Measurements from ENCODE around the gene ASB13.
A peak's percentile ranks its signal among the peaks of the same experiment; 100 is the strongest.

The ASB13 gene

DNA sequence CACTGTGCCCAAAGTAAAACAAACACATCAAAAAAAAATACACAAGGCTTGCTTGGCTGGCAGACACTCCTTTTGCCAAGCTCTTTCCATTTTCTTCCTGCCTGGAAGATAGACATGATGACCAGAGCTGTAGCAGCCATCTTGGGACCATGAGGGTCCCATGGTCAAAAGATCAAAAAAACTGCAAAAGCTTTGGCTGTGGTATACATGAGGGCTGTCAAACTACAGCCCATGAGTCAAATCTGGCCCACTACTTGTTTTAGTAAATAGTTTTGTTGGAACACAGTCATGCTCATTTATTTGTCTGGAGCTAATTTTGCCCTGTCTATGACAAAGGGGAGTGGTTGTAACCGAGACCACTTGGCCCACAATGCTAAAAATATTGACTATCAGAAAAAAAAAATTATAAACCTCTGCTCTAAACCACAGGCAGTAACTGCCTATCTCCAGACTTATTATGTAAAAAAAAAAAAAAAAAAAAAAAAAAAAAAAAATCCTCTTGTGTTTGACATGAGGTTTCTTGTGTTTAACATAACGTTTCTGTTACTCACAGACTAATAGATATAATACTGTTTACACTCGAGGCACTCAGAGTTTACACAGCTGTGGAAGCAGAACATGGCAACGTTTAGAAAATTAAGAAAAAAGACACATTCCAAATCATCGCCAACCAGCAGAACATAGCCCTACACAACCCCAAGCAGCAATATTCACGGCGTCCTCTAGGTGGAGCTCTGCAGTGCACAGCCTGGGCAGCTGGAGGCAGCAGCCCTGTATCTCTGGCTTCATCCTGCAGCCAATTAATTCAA is 36.9 kb downstream of the ASB13 start:
- peak; percentile 82 for DNase-seq
- TF ChIP-seq, protein P1, sequence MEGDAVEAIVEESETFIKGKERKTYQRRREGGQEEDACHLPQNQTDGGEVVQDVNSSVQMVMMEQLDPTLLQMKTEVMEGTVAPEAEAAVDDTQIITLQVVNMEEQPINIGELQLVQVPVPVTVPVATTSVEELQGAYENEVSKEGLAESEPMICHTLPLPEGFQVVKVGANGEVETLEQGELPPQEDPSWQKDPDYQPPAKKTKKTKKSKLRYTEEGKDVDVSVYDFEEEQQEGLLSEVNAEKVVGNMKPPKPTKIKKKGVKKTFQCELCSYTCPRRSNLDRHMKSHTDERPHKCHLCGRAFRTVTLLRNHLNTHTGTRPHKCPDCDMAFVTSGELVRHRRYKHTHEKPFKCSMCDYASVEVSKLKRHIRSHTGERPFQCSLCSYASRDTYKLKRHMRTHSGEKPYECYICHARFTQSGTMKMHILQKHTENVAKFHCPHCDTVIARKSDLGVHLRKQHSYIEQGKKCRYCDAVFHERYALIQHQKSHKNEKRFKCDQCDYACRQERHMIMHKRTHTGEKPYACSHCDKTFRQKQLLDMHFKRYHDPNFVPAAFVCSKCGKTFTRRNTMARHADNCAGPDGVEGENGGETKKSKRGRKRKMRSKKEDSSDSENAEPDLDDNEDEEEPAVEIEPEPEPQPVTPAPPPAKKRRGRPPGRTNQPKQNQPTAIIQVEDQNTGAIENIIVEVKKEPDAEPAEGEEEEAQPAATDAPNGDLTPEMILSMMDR (IDR thresholded peaks at IDR 0.05; ENCODE audit: low read depth, low read length, missing control alignments), result peak; percentile 99
- Histone ChIP-seq H3K4me3 (ENCODE audit: low read depth, low read length) (no peak overlapping the region), H3K27me3 (replicated peaks) (no peaks in the 10 kb centered on the region), H3K36me3 (replicated peaks) (no peaks in the 10 kb centered on the region), H3K27ac (no peak overlapping the region)
- in situ Hi-C loops (cut with HindIII; ENCODE audit: low pct_ligation_motif_present, low sequenced_read_pairs), result no loop called here

DNA sequence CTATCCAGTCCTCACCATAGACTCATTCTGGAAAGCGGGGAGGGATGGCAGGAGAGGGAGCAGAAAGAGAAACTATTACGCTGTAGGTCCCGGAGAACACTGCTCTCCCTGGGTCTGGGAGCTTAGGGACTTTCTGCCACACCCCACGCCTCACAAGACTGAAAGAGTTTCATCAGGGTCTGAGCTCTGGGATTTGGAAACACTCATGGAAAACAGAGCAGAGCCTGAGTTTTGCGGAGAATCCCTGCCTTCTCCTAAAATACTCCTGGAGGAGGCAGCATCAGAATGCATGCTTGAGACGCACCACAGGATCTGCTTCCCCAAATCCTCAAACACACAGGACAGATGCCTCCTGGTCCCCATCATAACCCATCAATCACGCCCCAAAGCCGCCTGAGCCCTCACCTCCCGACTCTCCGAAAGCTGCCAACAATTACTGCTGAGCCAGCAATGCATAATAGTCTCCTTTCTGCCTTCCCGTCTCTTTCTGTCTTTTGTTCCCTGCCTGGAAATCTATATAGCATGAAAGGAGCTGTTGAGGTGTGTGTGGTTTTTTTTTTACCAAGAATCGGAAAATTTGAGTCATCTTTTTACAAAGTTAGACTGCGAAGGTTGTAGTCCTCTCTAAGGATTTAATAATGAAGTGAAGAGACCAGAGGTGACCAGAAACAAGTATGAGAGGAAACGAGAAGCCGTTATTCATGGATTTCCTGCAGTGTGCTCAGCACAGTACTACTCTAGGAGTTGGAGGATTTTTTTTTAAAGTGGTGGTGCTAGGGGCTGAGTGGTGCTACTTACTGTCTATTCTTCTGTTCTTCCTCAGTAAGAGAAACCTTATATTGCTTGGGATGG is 37.7 kb downstream of the ASB13 start:
- peak overlapping the region; percentile 34 for H3K4me3 ChIP-seq (ENCODE audit: low read depth, low read length)
- TF ChIP-seq, protein P1 (IDR thresholded peaks at IDR 0.05; ENCODE audit: low read depth, low read length, missing control alignments), result no peak
- H3K27ac ChIP-seq, result no peak overlapping the region
- H3K36me3 ChIP-seq (replicated peaks), result no peaks in the 10 kb centered on the region
- no peak for DNase-seq
- in situ Hi-C loops (cut with HindIII; ENCODE audit: low pct_ligation_motif_present, low sequenced_read_pairs), result no loop called here
- no peaks in the 10 kb centered on the region for H3K27me3 ChIP-seq (replicated peaks)

DNA sequence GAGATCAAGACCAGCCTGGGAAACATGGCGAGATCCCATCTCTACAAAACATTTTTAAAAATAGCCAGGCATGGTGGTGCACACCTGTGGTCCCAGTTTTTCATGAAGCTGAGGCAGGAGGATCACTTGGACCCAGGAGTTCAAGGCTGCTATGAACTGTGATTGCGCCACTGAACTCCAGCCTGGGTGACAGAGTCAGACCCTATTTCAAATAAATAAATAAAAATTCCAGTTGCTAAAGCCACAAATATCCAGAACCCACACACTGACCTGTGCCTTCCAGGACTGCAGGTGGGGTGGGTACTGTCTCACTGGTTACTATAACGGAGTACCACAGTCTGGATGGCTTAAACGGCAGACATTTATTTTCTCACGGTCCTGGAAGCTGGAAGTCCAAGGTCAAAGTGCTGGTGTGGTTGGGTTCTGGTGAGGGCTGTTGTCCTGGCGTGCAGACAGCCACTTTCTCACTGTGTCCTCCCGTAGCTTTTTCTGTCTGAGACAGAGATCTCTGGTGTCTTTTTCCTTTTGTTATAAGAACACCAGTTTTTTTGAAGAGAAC is 38.8 kb downstream of the ASB13 start:
- Histone ChIP-seq H3K36me3 (replicated peaks) (no peaks in the 10 kb centered on the region), H3K4me3 (ENCODE audit: low read depth, low read length) (no peak overlapping the region), H3K27me3 (replicated peaks) (no peaks in the 10 kb centered on the region), H3K27ac (no peak overlapping the region)
- in situ Hi-C loops (cut with HindIII; ENCODE audit: low pct_ligation_motif_present, low sequenced_read_pairs), result no loop called here
- DNase-seq, result no peak
- TF ChIP-seq, protein P1 (IDR thresholded peaks at IDR 0.05; ENCODE audit: low read depth, low read length, missing control alignments), result no peak

DNA sequence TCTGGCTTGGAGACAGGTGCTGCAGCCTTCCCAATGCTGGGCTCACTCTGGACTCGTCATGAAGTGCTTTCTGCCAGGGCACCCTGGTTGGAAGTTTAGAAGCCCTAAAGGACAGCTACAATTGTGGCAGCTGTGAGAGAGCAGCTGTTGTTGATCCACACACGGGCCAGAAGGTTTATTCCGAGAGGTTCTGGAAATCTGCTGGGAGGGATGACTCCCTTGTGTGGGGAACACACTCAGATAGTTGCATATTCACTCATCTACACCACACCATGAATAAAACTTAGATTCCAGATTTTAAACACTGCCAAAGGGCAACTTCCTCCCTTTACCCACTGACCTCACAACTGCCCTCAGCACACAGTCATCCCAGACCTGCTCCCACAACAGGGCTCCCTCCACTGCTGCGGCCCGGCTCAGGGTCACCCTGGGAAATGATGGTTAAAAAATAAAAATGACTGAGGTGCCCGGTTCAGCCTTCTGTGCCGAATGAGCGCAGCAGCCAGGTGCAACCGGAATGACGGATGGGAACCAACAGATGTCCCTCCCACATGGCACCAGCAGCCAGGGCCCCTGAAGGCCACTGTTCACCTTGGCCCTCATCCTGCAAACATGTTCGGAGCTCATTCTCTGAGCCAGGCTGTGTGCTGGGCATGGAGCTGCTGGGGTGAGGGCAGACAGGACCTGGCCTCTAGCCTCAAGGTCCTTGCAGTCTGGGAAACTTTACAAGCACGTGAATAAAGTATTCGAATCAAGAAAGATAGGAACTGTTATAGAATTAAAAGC is 40.2 kb downstream of the ASB13 start:
- no peak overlapping the region for H3K4me3 ChIP-seq (ENCODE audit: low read depth, low read length)

DNA sequence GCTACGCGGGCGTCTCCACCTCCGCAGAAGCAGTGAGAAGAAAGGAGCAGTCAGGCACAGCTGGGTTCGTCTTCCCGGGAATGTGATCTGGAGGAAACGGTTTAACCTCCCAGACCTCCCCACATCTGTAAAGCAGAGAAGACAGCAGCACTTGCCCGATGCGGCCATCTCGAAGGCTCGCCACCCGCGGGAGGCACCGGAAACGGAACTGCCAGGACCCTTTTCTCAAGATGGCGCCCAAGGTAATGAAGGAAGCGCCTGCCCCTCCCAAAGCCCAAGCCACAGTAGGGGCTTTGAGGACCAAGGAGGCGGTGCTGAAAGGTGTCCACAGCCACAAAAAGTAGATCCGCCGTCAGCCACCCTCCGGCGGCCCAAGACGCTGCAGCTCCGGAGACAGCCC is 41.7 kb downstream of the ASB13 start:
- Histone ChIP-seq H3K27ac (no peak overlapping the region), H3K27me3 (replicated peaks) (no peaks in the 10 kb centered on the region), H3K36me3 (replicated peaks) (no peaks in the 10 kb centered on the region), H3K4me3 (ENCODE audit: low read depth, low read length) (no peak overlapping the region)
- in situ Hi-C loops (cut with HindIII; ENCODE audit: low pct_ligation_motif_present, low sequenced_read_pairs), result loop anchor here (25.0 kb wide), 1 partner anchor 187 kb away; no protein-coding TSS in a partner anchor
- no peak for DNase-seq
- TF ChIP-seq, protein P1 (IDR thresholded peaks at IDR 0.05; ENCODE audit: low read depth, low read length, missing control alignments), result no peak

More for the DNA sequence above, 40.2 kb downstream of the ASB13 start:
- no peak for DNase-seq
- no peaks in the 10 kb centered on the region for H3K27me3 ChIP-seq (replicated peaks)
- no peaks in the 10 kb centered on the region for H3K36me3 ChIP-seq (replicated peaks)
- in situ Hi-C loops (cut with HindIII; ENCODE audit: low pct_ligation_motif_present, low sequenced_read_pairs), result no loop called here
- TF ChIP-seq, protein P1 (IDR thresholded peaks at IDR 0.05; ENCODE audit: low read depth, low read length, missing control alignments), result no peak
- H3K27ac ChIP-seq, result no peak overlapping the region
